Upper lobe of right lung (tissue), 1 donor: ENCODE measurements around the gene SCAMP1. TPM values are rescaled to one million over a fixed set of nuclear protein-coding genes. Genes with fewer than 3 reads are reported as not detected.

Experiments used
- ATAC-seq: fragments of 200-7000 bp; cut with Tn5 transposase; one replicate; pipeline ENCODE4 v1.9.1; 2020; ENCODE audit warnings: mild to moderate bottlenecking, moderate library complexity
- DNase-seq: peaks from one replicate; pipeline ENCODE4 v3.0.0-alpha.2; 2020
- H3K27ac ChIP-seq: fragments of 200-600 bp; one replicate; pipeline ENCODE4 v1.8.0; 2022
- H3K27me3 ChIP-seq: fragments of 200-600 bp; one replicate; pipeline ENCODE4 v1.8.0; 2022; ENCODE audit warnings: mild to moderate bottlenecking
- H3K36me3 ChIP-seq: fragments of 200-600 bp; one replicate; pipeline ENCODE4 v1.8.0; 2022
- H3K4me1 ChIP-seq: fragments of 200-600 bp; one replicate; pipeline ENCODE4 v1.8.0; 2022
- H3K4me3 ChIP-seq: fragments of 200-600 bp; one replicate; pipeline ENCODE4 v1.8.0; 2022; ENCODE audit warnings: mild to moderate bottlenecking
- H3K9me3 ChIP-seq: fragments of 200-600 bp; one replicate; pipeline ENCODE4 v1.8.0; 2022
- intact Hi-C: fragments of 100-400 bp; cut with DNase I; formaldehyde crosslinking; loops from one replicate; pipeline ENCODE4 v1.11.0; 2022
- total RNA-seq: library from RNA; stranded (reverse); fragmentation: NEBNext Ultra II Directional; extraction: Animal tissue kit (Norgen Biotek cat#: 25700); gene quantifications from one replicate; pipeline ENCODE4 v1.2.1, GENCODE V29; 2021
- TF ChIP-seq, protein P1 (sequence below): fragments of 200-600 bp; IDR thresholded peaks from one replicate; pipeline ENCODE4 v1.8.0; 2022; ENCODE audit warnings: antibody characterized with exemption
- donor health status: DM: no; HTN: yes; CAD: no; lungs with severe emphysema.

The SCAMP1 gene
- total RNA-seq, 1 donor from 2014 or later = 35.9 TPM

DNA sequence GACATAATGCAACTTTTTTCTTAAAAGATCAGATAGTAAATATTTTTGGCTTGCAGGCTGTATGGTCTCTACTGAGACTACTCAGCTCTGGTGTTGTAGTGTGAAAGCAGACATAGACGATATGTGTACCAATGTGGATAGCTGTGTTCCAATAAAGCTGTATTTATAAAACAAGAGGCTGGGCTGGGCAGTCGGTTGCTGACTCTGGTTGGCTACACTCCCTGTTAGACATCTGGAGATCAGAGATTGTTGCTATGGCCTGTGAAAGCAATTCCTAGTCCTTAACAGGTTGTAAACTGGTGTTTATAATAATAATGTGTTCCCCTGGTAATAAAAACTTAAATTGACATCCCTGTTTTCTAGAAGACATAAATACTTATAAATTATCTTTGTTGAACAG lies 24.4 kb upstream of the SCAMP1 start:
- H3K4me3 ChIP-seq = no peak overlapping the region
- TF ChIP-seq, protein P1, sequence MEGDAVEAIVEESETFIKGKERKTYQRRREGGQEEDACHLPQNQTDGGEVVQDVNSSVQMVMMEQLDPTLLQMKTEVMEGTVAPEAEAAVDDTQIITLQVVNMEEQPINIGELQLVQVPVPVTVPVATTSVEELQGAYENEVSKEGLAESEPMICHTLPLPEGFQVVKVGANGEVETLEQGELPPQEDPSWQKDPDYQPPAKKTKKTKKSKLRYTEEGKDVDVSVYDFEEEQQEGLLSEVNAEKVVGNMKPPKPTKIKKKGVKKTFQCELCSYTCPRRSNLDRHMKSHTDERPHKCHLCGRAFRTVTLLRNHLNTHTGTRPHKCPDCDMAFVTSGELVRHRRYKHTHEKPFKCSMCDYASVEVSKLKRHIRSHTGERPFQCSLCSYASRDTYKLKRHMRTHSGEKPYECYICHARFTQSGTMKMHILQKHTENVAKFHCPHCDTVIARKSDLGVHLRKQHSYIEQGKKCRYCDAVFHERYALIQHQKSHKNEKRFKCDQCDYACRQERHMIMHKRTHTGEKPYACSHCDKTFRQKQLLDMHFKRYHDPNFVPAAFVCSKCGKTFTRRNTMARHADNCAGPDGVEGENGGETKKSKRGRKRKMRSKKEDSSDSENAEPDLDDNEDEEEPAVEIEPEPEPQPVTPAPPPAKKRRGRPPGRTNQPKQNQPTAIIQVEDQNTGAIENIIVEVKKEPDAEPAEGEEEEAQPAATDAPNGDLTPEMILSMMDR = no peak
- H3K9me3 ChIP-seq = peaks cover 7% of the 10 kb centered on the region
- H3K4me1 ChIP-seq = no peaks in the 10 kb centered on the region
- intact Hi-C loops = no loop called here
- no peak for DNase-seq
- no peaks in the 10 kb centered on the region for H3K36me3 ChIP-seq
- no peak overlapping the region for H3K27ac ChIP-seq
- no peaks in the 10 kb centered on the region for H3K27me3 ChIP-seq
- ATAC-seq = no peak

DNA sequence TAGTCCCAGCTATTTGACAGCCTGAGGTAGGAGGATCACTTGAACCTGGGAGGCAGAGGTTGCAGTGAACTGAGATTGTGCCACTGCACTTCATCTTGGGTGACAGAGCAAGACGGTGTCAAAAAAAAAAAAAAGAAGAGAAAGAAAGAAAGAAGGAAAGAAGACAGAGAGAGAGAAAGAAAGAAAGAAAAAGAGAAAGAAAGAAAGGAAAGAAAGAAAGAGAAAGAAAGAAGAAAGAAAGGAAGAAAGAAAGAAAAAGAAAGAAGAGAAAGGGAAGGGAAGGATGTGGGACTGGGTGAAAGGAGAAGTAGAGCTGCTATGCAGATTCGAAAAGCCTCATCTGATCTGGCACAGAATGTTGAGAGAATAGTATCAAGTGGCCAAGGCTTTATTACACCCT lies 23.7 kb upstream of the SCAMP1 start:
- no peak overlapping the region for H3K4me3 ChIP-seq
- H3K27ac ChIP-seq = no peak overlapping the region
- peaks cover 7% of the 10 kb centered on the region for H3K9me3 ChIP-seq
- no peak for DNase-seq
- ATAC-seq = no peak
- H3K27me3 ChIP-seq = no peaks in the 10 kb centered on the region
- H3K4me1 ChIP-seq = no peaks in the 10 kb centered on the region
- no peaks in the 10 kb centered on the region for H3K36me3 ChIP-seq
- TF ChIP-seq, protein P1 = no peak
- intact Hi-C loops = no loop called here

DNA sequence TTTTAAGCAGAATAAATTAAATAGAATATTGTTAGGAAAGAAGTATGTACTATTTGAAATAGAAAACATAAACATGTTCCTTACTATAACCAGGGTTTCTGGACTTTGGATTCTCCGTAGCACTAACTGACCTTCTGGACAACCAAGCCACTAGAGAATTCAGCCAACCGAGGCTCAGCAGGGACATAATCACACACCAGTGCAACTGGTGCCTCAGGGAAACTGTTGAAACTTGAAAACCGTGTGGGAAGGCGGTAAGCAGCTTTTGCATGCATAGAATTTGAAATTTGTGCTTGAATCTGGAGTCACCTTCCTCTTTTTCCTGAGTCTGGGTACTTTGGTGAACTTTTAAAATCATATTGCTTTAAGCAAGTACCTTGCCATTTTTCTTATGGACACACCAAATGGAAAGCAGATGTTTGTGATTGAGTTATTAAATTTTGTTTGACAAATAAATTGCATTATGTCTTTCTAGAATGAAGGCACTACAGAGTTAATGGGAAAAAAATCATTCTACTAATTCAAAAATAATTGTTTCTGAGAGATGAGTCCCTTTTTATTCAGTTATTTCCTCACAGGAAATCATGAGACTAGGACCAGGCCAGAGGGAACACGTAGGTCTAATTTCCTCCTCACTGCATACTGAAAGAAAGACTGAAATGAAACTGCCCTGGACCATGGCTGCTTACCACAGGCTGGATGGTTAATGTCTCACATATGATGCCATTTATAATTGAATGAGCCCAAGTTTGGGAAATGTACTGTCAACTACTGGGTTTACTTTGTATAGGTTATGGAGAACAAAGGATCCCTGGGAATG lies 20.6 kb upstream of the SCAMP1 start:
- peak; percentile 79 for ATAC-seq

DNA sequence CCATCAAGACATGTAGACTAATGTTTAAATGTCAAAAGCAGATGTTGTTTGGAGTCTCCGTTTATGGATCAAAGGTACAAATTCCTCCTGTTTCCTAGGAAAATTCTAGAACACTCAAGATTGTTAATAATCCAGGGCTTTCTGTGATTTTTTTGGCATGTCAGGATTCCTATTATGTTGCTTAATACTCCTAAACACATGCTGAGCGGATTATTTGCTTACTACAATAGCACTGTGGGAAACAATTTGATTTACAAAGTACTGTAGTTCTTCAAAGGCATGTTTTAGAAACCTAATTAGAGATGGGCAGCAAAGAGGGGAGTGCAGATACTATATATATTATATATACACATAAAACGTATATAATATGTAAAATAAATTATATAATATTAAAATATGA lies 19.0 kb upstream of the SCAMP1 start:
- no peak for ATAC-seq
- Histone ChIP-seq H3K36me3 (no peaks in the 10 kb centered on the region), H3K27me3 (no peaks in the 10 kb centered on the region), H3K9me3 (peaks cover 7% of the 10 kb centered on the region), H3K27ac (no peak overlapping the region), H3K4me1 (no peaks in the 10 kb centered on the region), H3K4me3 (no peak overlapping the region)
- intact Hi-C loops = no loop called here
- TF ChIP-seq, protein P1 = no peak
- DNase-seq = no peak

More for the DNA sequence above, 20.6 kb upstream of the SCAMP1 start:
- H3K27me3 ChIP-seq = no peaks in the 10 kb centered on the region
- no peak overlapping the region for H3K4me3 ChIP-seq
- no peaks in the 10 kb centered on the region for H3K4me1 ChIP-seq
- H3K36me3 ChIP-seq = no peaks in the 10 kb centered on the region
- peaks cover 7% of the 10 kb centered on the region for H3K9me3 ChIP-seq
- no peak for DNase-seq
- H3K27ac ChIP-seq = no peak overlapping the region
- intact Hi-C loops = no loop called here
- TF ChIP-seq, protein P1 = no peak

DNA sequence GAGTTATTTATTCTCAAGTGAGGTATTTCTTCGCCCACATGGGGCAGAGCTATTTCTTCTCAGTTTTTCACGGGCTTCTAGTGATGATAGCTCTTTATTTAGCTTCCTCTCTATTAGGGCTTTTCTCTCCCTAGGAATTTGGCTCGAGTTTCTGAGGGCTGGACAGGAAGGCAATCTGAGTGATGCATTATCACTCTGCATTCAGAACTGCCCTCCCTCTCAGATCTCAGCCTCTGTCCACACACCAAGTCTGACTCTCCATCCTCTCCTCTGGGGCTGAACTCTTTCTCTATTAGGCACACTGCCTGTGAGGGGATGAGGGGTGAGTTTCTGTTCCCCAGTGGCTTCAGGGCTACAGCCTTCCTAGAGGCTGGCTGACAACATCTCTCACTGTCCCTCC lies 14.9 kb upstream of the SCAMP1 start:
- H3K27me3 ChIP-seq = no peaks in the 10 kb centered on the region
- DNase-seq (no peak), ATAC-seq (no peak)
- intact Hi-C loops = no loop called here
- TF ChIP-seq, protein P1 = no peak
- H3K27ac ChIP-seq = no peak overlapping the region
- no peaks in the 10 kb centered on the region for H3K36me3 ChIP-seq
- H3K4me1 ChIP-seq = no peaks in the 10 kb centered on the region
- H3K9me3 ChIP-seq = no peaks in the 10 kb centered on the region
- no peak overlapping the region for H3K4me3 ChIP-seq
